GM12801 (cell line): ENCODE results near the gene IMPA2.

Experiments
- CTCF ChIP-seq: IDR thresholded peaks from one replicate; pipeline ENCODE4 v1.5.1; 2011; ENCODE audit warnings: control low read depth; ENCODE audit not compliant: insufficient read length; ENCODE audit errors: extremely low read depth

IMPA2 gene

GRCh38 chr18:12008181-12008767, 27.0 kb downstream of the IMPA2 start:
- TF ChIP-seq CTCF: no peak

GRCh38 chr18:12008842-12009580, 27.7 kb downstream of the IMPA2 start:
- TF ChIP-seq CTCF: no peak

GRCh38 chr18:12009581-12010140, 28.4 kb downstream of the IMPA2 start:
- no peak for TF ChIP-seq CTCF

GRCh38 chr18:12010187-12010802, 29.0 kb downstream of the IMPA2 start:
- TF ChIP-seq CTCF: no peak

GRCh38 chr18:12011199-12011956, 30.1 kb downstream of the IMPA2 start:
- TF ChIP-seq CTCF: no peak

GRCh38 chr18:12011957-12012549, 30.7 kb downstream of the IMPA2 start:
- TF ChIP-seq CTCF: no peak

GRCh38 chr18:12012697-12013096, 31.4 kb downstream of the IMPA2 start:
- no peak for TF ChIP-seq CTCF
